Measurements from ENCODE around the gene GSN. TPM values are rescaled to one million over a fixed set of nuclear protein-coding genes. Genes with fewer than 3 reads are reported as not detected.

Gene GSN
- total RNA-seq, 4 donors from 2014 or later: 2,362 to 3,466 (median 3,146) TPM

DNA sequence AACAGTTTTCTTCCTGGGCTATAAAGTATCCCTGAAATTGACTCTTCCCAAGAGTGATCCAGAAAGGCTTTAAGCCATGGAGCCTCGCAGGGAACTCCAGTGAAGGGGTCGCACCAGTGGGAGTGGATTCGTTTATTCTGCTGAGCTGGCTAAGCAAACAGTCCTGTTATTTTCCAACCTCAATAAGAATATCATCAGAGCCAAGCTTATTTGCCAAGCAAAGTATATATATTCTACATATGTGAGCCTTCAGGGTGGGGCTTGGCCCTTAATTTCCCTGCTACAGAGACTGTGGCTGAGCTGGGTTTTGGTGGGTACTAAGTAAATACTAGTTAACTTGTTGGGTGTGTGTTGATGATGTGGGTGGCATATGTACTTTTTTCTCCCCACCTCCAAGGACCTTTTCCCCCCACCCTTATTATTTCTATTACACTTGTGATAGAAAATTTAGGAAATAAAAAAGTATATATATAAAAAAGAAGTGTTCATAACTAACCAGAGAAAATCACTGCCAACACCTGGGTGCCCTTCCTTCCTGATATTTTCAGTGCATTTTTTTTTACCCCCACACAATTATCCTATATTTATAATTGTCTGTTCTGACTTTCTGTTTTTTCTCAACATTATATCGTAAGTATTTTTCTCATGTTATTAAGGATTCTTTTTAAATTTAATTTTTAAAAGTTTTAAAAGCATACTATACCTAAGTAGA, 5.3 kb downstream of the GSN start:
- Histone ChIP-seq H3K27me3 (no peaks in the 10 kb centered on the region), H3K4me1 (peaks cover 42 to 97% (median 53%) of the 10 kb centered on the region in 3 donors), H3K9me3 (no peaks in the 10 kb centered on the region), H3K4me3 (no peak overlapping the region), H3K36me3 (no peaks in the 10 kb centered on the region), H3K27ac (peak overlapping the region; percentile 90 to 98 (median 96))
- TF ChIP-seq POLR2AphosphoS5 (IDR thresholded peaks at IDR 0.05) (no peak), POLR2A (IDR thresholded peaks at IDR 0.05) (no peak), EP300 (IDR thresholded peaks at IDR 0.05) (no peak)
- TF ChIP-seq, protein P1, sequence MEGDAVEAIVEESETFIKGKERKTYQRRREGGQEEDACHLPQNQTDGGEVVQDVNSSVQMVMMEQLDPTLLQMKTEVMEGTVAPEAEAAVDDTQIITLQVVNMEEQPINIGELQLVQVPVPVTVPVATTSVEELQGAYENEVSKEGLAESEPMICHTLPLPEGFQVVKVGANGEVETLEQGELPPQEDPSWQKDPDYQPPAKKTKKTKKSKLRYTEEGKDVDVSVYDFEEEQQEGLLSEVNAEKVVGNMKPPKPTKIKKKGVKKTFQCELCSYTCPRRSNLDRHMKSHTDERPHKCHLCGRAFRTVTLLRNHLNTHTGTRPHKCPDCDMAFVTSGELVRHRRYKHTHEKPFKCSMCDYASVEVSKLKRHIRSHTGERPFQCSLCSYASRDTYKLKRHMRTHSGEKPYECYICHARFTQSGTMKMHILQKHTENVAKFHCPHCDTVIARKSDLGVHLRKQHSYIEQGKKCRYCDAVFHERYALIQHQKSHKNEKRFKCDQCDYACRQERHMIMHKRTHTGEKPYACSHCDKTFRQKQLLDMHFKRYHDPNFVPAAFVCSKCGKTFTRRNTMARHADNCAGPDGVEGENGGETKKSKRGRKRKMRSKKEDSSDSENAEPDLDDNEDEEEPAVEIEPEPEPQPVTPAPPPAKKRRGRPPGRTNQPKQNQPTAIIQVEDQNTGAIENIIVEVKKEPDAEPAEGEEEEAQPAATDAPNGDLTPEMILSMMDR (IDR thresholded peaks at IDR 0.05): no peak
- ATAC-seq: no peak
- WGBS, 2 donors (ENCODE audit: low coverage in 1 of 2): 67% methylated on average over 1 to 4 of the region's 4 CpGs

DNA sequence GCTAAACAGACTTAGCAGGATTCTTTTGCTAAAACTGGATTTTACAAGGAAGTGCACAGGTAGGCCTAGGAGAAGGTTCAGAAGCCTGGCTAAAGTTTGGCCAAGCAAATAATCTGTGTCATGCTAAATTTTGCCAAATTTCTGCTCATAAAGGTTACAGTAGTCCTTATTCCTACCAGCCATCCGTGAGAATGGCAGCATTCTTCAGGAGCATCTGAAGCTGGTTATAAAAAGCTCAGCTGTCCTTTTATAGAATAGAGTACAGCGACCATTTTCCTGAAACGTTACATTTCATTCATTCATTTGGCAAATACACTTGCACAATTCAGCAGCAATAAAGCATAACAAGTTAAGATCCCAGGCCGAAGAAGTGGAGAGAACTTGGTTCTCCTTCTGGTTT, 6.9 kb downstream of the GSN start:
- 29 to 45% methylated on average over 4 of the region's 4 CpGs for WGBS, 2 donors (ENCODE audit: low coverage in 1 of 2)
- Histone ChIP-seq H3K4me1 (peaks cover 55 to 100% (median 66%) of the 10 kb centered on the region in 3 donors), H3K27me3 (no peaks in the 10 kb centered on the region), H3K27ac (peak overlapping the region; percentile 94 to 98 (median 97)), H3K9me3 (no peaks in the 10 kb centered on the region), H3K36me3 (no peaks in the 10 kb centered on the region), H3K4me3 (no peak overlapping the region)
- TF ChIP-seq EP300 (IDR thresholded peaks at IDR 0.05) (no peak), POLR2AphosphoS5 (IDR thresholded peaks at IDR 0.05) (peak; percentile 7)
- ATAC-seq: no peak

DNA sequence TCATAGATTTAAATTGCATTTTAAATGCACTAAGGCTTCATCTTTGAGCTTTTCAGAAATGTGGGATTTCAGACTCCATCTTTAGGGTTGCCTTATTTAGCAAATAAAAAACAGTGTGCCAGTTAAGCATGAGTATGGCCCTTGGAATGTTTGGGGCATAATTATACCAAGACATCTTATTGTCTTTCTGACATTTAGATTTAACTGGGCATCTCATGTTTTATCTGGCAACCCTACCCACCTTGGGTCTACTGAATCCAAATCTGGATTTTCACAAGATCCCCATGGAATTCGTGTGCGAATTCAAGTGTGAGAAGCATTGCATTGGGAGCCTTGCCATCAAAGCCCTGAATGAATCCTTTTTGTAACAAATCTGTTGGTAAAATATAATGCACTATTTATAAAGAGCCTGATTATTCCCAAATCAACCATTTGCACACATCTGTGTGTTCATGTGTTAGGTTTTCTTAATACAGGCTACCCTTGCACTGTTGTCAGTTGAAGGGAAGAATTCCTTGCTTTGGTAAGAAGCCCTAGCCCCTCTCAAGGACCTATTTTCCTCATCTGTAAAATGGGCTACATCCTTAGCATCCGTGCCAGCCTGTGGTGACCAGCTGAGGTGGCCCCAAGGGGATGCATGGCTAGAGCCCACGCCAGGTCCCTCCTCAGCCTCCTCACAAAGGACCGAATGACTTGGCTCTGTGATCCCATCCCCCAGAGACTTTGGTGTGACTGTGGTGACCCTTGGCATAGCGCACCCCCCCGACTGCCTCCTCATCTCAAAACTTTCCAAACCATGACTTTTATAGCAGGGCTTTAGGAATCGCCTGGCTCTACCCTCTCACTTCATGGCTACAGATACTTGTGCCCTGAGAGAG, 8.1 kb downstream of the GSN start:
- Histone ChIP-seq H3K27me3 (no peaks in the 10 kb centered on the region), H3K27ac (peak overlapping the region; percentile 94 to 98 (median 97)), H3K4me3 (no peak overlapping the region), H3K9me3 (no peaks in the 10 kb centered on the region), H3K36me3 (no peaks in the 10 kb centered on the region), H3K4me1 (peaks cover 57 to 100% (median 66%) of the 10 kb centered on the region in 3 donors)
- ATAC-seq: no peak
- WGBS, 2 donors (ENCODE audit: low coverage in 1 of 2): 65 to 83% methylated on average over 4 to 8 of the region's 8 CpGs
- no peak for TF ChIP-seq POLR2A (IDR thresholded peaks at IDR 0.05)

DNA sequence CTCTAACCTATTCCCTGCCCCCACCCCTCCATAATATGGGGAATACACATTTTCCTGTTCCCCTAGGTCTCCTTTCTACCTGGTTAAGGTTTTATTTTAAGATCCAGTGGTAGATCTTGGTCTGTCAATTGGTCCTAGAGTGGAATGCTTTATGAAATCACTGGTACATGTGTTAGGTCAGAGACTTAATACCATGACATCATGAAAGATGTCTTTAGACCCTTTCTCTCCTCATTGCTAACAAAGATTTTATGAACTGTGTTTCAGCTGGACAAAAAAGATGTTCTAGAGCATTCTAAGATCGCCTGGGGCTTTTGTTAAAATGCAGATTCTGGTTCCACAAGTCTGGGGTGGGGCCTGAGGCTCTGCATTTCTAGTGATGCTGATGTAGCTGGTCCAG, 9.1 kb downstream of the GSN start:
- no peak overlapping the region for H3K4me3 ChIP-seq
- WGBS, 2 donors (ENCODE audit: low coverage in 1 of 2): 93 to 100% methylated on average over 1 of the region's 1 CpG
- no peaks in the 10 kb centered on the region for H3K27me3 ChIP-seq
- no peaks in the 10 kb centered on the region for H3K36me3 ChIP-seq
- no peak for TF ChIP-seq POLR2AphosphoS5 (IDR thresholded peaks at IDR 0.05)
- no peak for TF ChIP-seq POLR2A (IDR thresholded peaks at IDR 0.05)
- TF ChIP-seq, protein P1 (IDR thresholded peaks at IDR 0.05): no peak
- TF ChIP-seq EP300 (IDR thresholded peaks at IDR 0.05): no peak
- H3K27ac ChIP-seq: peak overlapping the region; percentile 94 to 98 (median 97)
- no peaks in the 10 kb centered on the region for H3K9me3 ChIP-seq
- ATAC-seq: no peak
- H3K4me1 ChIP-seq: peaks cover 63 to 100% (median 68%) of the 10 kb centered on the region in 3 donors

DNA sequence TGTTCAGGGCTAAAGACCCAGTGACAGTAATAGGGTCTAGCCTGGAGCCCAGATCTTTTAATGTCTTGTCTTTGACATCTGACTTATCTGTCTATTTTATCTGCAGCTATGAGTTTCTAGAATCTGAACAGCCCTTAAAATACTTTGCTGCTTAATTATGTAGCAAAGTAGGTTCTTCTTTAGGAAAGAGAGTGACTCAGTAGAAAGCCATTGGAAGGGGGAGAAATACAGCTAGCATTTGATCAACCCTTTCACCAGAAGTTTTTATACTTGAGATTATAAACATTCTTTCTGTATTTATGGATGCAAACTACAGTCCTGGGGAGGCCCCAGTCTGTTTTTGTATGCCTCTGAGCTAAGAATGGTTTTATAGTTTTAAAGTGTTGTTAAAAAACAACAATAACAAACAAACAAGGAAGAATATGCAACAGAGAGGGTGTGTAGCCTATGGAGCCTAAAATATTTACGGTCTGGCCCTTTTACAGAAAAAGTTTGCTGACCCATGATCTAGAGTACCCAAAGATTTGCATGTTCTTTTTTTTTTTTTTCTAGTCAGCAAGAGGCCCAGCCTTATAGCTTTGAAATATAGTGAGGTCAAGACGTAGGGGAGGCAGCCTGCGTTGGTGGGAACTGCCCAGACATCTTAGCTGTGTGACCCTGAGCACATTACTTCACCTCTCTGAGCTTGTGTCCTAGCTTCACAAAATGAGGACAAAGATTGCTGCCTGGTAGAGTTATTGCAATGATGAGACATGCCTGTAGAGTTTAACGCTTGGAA, 9.7 kb downstream of the GSN start:
- H3K4me1 ChIP-seq: peaks cover 67 to 100% (median 68%) of the 10 kb centered on the region in 3 donors
- peak overlapping the region; percentile 94 to 98 (median 97) for H3K27ac ChIP-seq
- no peak for TF ChIP-seq POLR2AphosphoS5 (IDR thresholded peaks at IDR 0.05)
- no peak for TF ChIP-seq POLR2A (IDR thresholded peaks at IDR 0.05)
- no peak for TF ChIP-seq EP300 (IDR thresholded peaks at IDR 0.05)
- TF ChIP-seq, protein P1 (IDR thresholded peaks at IDR 0.05): no peak
- H3K36me3 ChIP-seq: no peaks in the 10 kb centered on the region
- H3K4me3 ChIP-seq: no peak overlapping the region
- no peaks in the 10 kb centered on the region for H3K9me3 ChIP-seq
- 24 to 40% methylated on average over 4 of the region's 4 CpGs for WGBS, 2 donors (ENCODE audit: low coverage in 1 of 2)
- no peak for ATAC-seq
- H3K27me3 ChIP-seq: no peaks in the 10 kb centered on the region

All from gastroesophageal sphincter (tissue), 4 donors.